K562 (cell line): ENCODE measurements around the gene KNDC1. TPM values are rescaled to one million over a fixed set of nuclear protein-coding genes. Genes with fewer than 3 reads are reported as not detected.

Experiments used
- EGR1 ChIP-seq: fragments of 450-650 bp; conservative IDR thresholded peaks from 2 replicates; pipeline ENCODE4 v1.6.1; 2017; ENCODE audit warnings: mild to moderate bottlenecking
- ELF4 ChIP-seq: fragments of 450-650 bp; formaldehyde crosslinking; IDR thresholded peaks from 2 replicates; pipeline ENCODE4 v1.4.0; 2022; ENCODE audit warnings: missing genetic modification characterization
- EZH2 ChIP-seq: IDR thresholded peaks from 2 replicates; pipeline ENCODE4 v1.6.1; 2012; ENCODE audit warnings: low read depth, mild to moderate bottlenecking, inconsistent platforms, low read length, borderline replicate concordance
- HDAC3 ChIP-seq: fragments of 450-650 bp; IDR thresholded peaks from 2 replicates; pipeline ENCODE4 v1.6.1; 2018; ENCODE audit warnings: borderline replicate concordance, mild to moderate bottlenecking, moderate library complexity; ENCODE audit not compliant: partially characterized antibody
- KDM2B ChIP-seq: fragments of 250-450 bp; sonication (Bioruptor Pico); IDR thresholded peaks from 2 replicates; pipeline ENCODE4 v1.8.0; 2021; ENCODE audit warnings: mild to moderate bottlenecking, moderate library complexity
- MAZ ChIP-seq, 2 experiments: fragments of 450-650 bp in 1 of 2; sonication (generic) in 1 of 2; formaldehyde crosslinking; IDR thresholded peaks in 1 of 2; conservative IDR thresholded peaks in 1 of 2; 2 replicates each; pipeline versions ENCODE4 v1.4.0 to v1.5.0; 2020; ENCODE audit warnings: mild to moderate bottlenecking in 1 of 2, missing genetic modification reagents in 1 of 2
- MEF2D ChIP-seq: conservative IDR thresholded peaks from 2 replicates; pipeline ENCODE4 v1.6.1; 2016; ENCODE audit warnings: low read depth, missing genetic modification characterization, missing compliant biosample characterization
- MEIS2 ChIP-seq: fragments of 450-650 bp; IDR thresholded peaks from 2 replicates; pipeline ENCODE4 v1.6.1; 2014; ENCODE audit warnings: mild to moderate bottlenecking; ENCODE audit not compliant: partially characterized antibody
- MTA3 ChIP-seq: fragments of 450-650 bp; formaldehyde crosslinking; IDR thresholded peaks from 2 replicates; pipeline ENCODE4 v1.6.1; 2017; ENCODE audit warnings: mild to moderate bottlenecking, borderline replicate concordance
- MYC ChIP-seq, 2 experiments: fragments of 250-450 bp in 1 of 2; sonication (Bioruptor Pico) in 1 of 2; IDR thresholded peaks; 2 replicates each; pipeline versions ENCODE4 v1.5.1 to v1.6.1; 2012 to 2021; ENCODE audit warnings: low read depth in 2 of 2, borderline replicate concordance in 1 of 2, improper control_type of control experiment in 1 of 2, low read length in 1 of 2, mild to moderate bottlenecking in 1 of 2, moderate library complexity in 1 of 2
- NFXL1 ChIP-seq: fragments of 450-650 bp; formaldehyde crosslinking; IDR thresholded peaks from 2 replicates; pipeline ENCODE4 v1.4.0; 2021; ENCODE audit warnings: mild to moderate bottlenecking
- PHF8 ChIP-seq: fragments of 200-600 bp; sonication (generic); IDR thresholded peaks from 2 replicates; pipeline ENCODE4 v1.6.1; 2012; ENCODE audit warnings: mixed run types, mild to moderate bottlenecking, inconsistent platforms, low read length, moderate library complexity, borderline replicate concordance
- RCOR1 ChIP-seq, 2 experiments: IDR thresholded peaks; 2 replicates each; pipeline ENCODE4 v1.6.1; 2012; ENCODE audit warnings: low read depth in 2 of 2, low read length in 2 of 2, borderline replicate concordance in 1 of 2, improper control_type of control experiment in 1 of 2
- STAT5B ChIP-seq: fragments of 250-450 bp; sonication (Bioruptor Pico); IDR thresholded peaks from 2 replicates; pipeline ENCODE4 v1.8.0; 2021; ENCODE audit warnings: mild to moderate bottlenecking, inconsistent platforms
- ZBTB11 ChIP-seq, 3 experiments: fragments of 200-800 bp in 1 of 3; fragments of 250-450 bp in 1 of 3; fragments of 450-650 bp in 1 of 3; sonication (Bioruptor Pico) in 1 of 3; sonication (Bioruptor generic) in 1 of 3; formaldehyde crosslinking in 1 of 3; IDR thresholded peaks; 2 replicates each; pipeline versions ENCODE4 v1.6.1 to v1.8.0; 2016 to 2022; ENCODE audit warnings: mild to moderate bottlenecking in 2 of 3, missing genetic modification characterization in 2 of 3, missing compliant biosample characterization in 1 of 3, moderate library complexity in 1 of 3
- ZC3H11A ChIP-seq: IDR thresholded peaks from 2 replicates; pipeline ENCODE4 v1.6.1; 2012; ENCODE audit warnings: low read depth, low read length, improper control_type of control experiment
- ZNF197 ChIP-seq: fragments of 200-800 bp; sonication (Bioruptor generic); IDR thresholded peaks from 2 replicates; pipeline ENCODE4 v1.6.1; 2016; ENCODE audit warnings: low read depth, missing genetic modification characterization, missing compliant biosample characterization
- ZNF23 ChIP-seq: fragments of 250-450 bp; sonication (Bioruptor Pico); IDR thresholded peaks from 2 replicates; pipeline ENCODE4 v1.4.0; 2020; ENCODE audit warnings: mild to moderate bottlenecking
- ZNF408 ChIP-seq: fragments of 250-450 bp; sonication (Bioruptor Pico); IDR thresholded peaks from 2 replicates; pipeline ENCODE4 v1.4.0; 2020; ENCODE audit warnings: low read depth, mild to moderate bottlenecking, moderate library complexity
- ZNF551 ChIP-seq: fragments of 250-450 bp; sonication (Bioruptor Pico); IDR thresholded peaks from 2 replicates; pipeline ENCODE4 v1.5.0; 2021; ENCODE audit warnings: mild to moderate bottlenecking, moderate library complexity
- polyA plus RNA-seq, 8 experiments: library from polyadenylated mRNA; depleted of rRNA in 4 of 8; stranded (reverse) in 5 of 8; unstranded in 3 of 8; fragments of >200 nt; fragmentation: Nextera tagmentation in 2 of 8; fragmentation: Illumina TruSeq in 1 of 8; extraction: Ambion mirVana in 2 of 8; extraction: Trizol in 1 of 8; gene quantifications; 2 replicates each; pipeline versions ENCODE4 v1.2.1 to v1.2.3, GENCODE V29; 2011 to 2014; ENCODE audit warnings: inconsistent platforms in 1 of 8, missing spikeins in 1 of 8
- total RNA-seq, 7 experiments: library from RNA; depleted of rRNA in 6 of 7; stranded (reverse); fragments of >200 nt in 6 of 7; fragmentation: Illumina TruSeq in 2 of 7; extraction: Trizol in 2 of 7; gene quantifications; 2 replicates each; pipeline versions ENCODE4 v1.2.1 to v1.2.3, GENCODE V29; 2011 to 2021; ENCODE audit warnings: low replicate concordance in 1 of 7
- TF ChIP-seq, protein P1 (sequence below), 3 experiments: fragments of 200-800 bp in 1 of 3; sonication (Bioruptor generic) in 1 of 3; sonication (generic) in 1 of 3; formaldehyde crosslinking in 1 of 3; IDR thresholded peaks; 2 replicates each; pipeline versions ENCODE4 v1.6.1 to v1.8.0; 2016 to 2022; ENCODE audit warnings: mild to moderate bottlenecking in 2 of 3, missing compliant biosample characterization in 2 of 3, missing genetic modification characterization in 2 of 3, missing genetic modification reagents in 1 of 3

The KNDC1 gene
- total and polyA plus RNA-seq, 9 of the 15 experiments (the other 6 are each of a cell fraction or from before 2014, with no cell fraction given): 0.07 to 0.26 (median 0.11) TPM; not detected in 6

DNA sequence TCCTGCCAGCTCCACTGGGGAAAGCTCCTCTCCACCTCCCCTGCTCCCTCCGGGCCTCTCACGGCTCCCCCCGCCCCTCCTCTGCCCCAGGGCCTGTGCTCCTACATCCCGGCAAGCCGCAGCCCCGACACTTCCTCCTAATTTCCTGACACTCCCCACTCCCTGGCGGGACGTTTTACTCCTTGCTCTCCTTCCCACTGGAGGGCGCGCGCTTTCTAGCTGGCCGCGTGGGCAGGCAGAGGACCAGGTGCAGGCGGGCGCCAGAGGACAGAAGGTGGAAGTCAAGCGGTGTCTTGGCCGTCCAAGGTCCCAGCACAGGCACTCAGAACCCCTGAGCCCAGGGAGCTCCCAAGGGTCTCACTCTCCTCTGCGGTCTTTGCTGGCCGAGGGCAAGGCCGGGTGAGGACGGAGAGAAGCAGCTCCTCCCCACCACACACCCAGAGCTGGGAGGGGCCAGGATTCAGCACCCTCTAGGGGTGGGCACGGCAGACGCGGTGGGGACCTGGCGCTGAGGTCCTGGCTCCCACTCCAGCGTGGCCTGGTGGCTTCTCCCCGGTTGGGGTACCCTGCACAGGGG is 97.6 kb downstream of the KNDC1 start (continued):
- TF ChIP-seq ZBTB11 (CRISPR knock-in tag; IDR thresholded peaks at IDR 0.05) (no peak), MEF2D (tag) (no peak), RCOR1 (IDR thresholded peaks at IDR 0.05; ENCODE audit: borderline replicate concordance in 1 of 2, low read depth in 2 of 2, low read length in 2 of 2) (peak in 1 of 2 experiments; percentile 21; a peak in 1 of 4 replicates), EZH2 (no peak), PHF8 (peak; percentile 46; the same call in 1 of the 2 replicates), MAZ (CRISPR knock-in tag; conservative IDR thresholded peaks at IDR 0.05 in 1 of 2, IDR thresholded peaks at IDR 0.05 in 1 of 2) (peak; percentile 58 to 68; a peak in 3 of 4 replicates), HDAC3 (no peak), ZNF551 (CRISPR knock-in tag) (no peak), MEIS2 (no peak), ZNF23 (CRISPR knock-in tag) (no peak), MTA3 (peak; percentile 45; the same call in 1 of the 2 replicates), STAT5B (CRISPR knock-in tag) (no peak), EGR1 (peak; percentile 56), ZNF197 (CRISPR knock-in tag) (no peak), MYC (IDR thresholded peaks at IDR 0.05; ENCODE audit: low read depth, low read length) (peak; percentile 87), MYC (CRISPR knock-in tag; IDR thresholded peaks at IDR 0.05; ENCODE audit: borderline replicate concordance, low read depth) (no peak), ZNF408 (CRISPR knock-in tag) (no peak), KDM2B (CRISPR knock-in tag) (no peak), ELF4 (CRISPR knock-in tag) (no peak), NFXL1 (CRISPR knock-in tag) (no peak), ZC3H11A (no peak)
- TF ChIP-seq, protein P1, sequence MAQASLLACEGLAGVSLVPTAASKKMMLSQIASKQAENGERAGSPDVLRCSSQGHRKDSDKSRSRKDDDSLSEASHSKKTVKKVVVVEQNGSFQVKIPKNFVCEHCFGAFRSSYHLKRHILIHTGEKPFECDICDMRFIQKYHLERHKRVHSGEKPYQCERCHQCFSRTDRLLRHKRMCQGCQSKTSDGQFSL (CRISPR knock-in tag; IDR thresholded peaks at IDR 0.05): no peak
- TF ChIP-seq, protein P1 (tag; IDR thresholded peaks at IDR 0.05): no peak
